Measurements from ENCODE around the gene SLC2A9. TPM values are rescaled to one million over a fixed set of nuclear protein-coding genes. Genes with fewer than 3 reads are reported as not detected.

SLC2A9 gene
- total and polyA plus RNA-seq, 2 of the 8 experiments (the other 6 are each of a cell fraction or from before 2014, with no cell fraction given) = 0.20 to 0.26 TPM

- TF ChIP-seq CTBP2 (IDR thresholded peaks at IDR 0.05; ENCODE audit: borderline replicate concordance, insufficient read depth, insufficient read length, low read length) = no peak
- no peak for TF ChIP-seq CEBPB (IDR thresholded peaks at IDR 0.05; ENCODE audit: low read depth, low read length)
- TF ChIP-seq, protein P1, sequence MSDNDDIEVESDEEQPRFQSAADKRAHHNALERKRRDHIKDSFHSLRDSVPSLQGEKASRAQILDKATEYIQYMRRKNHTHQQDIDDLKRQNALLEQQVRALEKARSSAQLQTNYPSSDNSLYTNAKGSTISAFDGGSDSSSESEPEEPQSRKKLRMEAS (IDR thresholded peaks at IDR 0.05) = no peak
- no peak for TF ChIP-seq CTCF (IDR thresholded peaks at IDR 0.05; ENCODE audit: control extremely low read depth in 1 of 3, insufficient read depth in 1 of 3, low read depth in 1 of 3, low read length in 3 of 3)
Observed at GRCh38 chr4:9891740-9892139, 129.6 kb downstream of the SLC2A9 start (continued).
